Right lobe of liver (tissue), 6 donors: ENCODE results near the gene ST6GALNAC5. TPM values are rescaled to one million over a fixed set of nuclear protein-coding genes. Genes with fewer than 3 reads are reported as not detected.
"Not testable (repeated sequence)": the region's sequence is repeated elsewhere in the genome, so short reads cannot be mapped to it uniquely, and the experiment has no call there.

ENCODE experiments used
- ATAC-seq, 4 donors: fragments of 200-7000 bp; cut with Tn5 transposase; one replicate each; pipeline ENCODE4 v1.9.1; 2020; ENCODE audit warnings: mild to moderate bottlenecking in 4 of 4, moderate library complexity in 4 of 4
- DNase-seq, 3 donors: peaks; one replicate each; pipeline ENCODE4 v3.0.0-alpha.2; 2020
- H3K27ac ChIP-seq, 3 donors: fragments of 200-600 bp; one replicate each; pipeline ENCODE4 v1.8.0; 2022
- H3K27me3 ChIP-seq, 2 donors: fragments of 200-600 bp; one replicate each; pipeline ENCODE4 v1.8.0; 2022
- H3K36me3 ChIP-seq, 4 donors: fragments of 200-600 bp; sonication (generic) in 1 of 4; one replicate each; pipeline versions ENCODE4 v1.5.1 to v1.8.0; 2017 to 2022; ENCODE audit warnings: control low read depth in 1 of 4
- H3K4me1 ChIP-seq, 4 donors: fragments of 200-600 bp; sonication (generic) in 1 of 4; one replicate each; pipeline versions ENCODE4 v1.5.1 to v1.8.0; 2017 to 2022; ENCODE audit warnings: control low read depth in 1 of 4
- H3K4me3 ChIP-seq, 3 donors: fragments of 200-600 bp; one replicate each; pipeline ENCODE4 v1.8.0; 2022
- H3K9me3 ChIP-seq, 4 donors: fragments of 200-600 bp; sonication (generic) in 1 of 4; one replicate each; pipeline versions ENCODE4 v1.5.1 to v1.8.0; 2017 to 2022; ENCODE audit warnings: control low read depth in 1 of 4
- POLR2A ChIP-seq: fragments of 450-650 bp; IDR thresholded peaks from one replicate; pipeline ENCODE4 v1.6.1; 2017; ENCODE audit warnings: antibody characterized with exemption, mild to moderate bottlenecking
- WGBS: methylation state at CpG from one replicate; pipeline ENCODE4 v1.1.6; 2018; ENCODE audit warnings: low coverage, low lambda C conversion rate; ENCODE audit not compliant: insufficient coverage; ENCODE audit errors: missing lambda C conversion rate; 5-methylcytosine and 5-hydroxymethylcytosine counted together
- intact Hi-C, 2 donors: fragments of 100-400 bp; cut with DNase I; formaldehyde crosslinking; loops; one replicate each; pipeline versions ENCODE4 v1.11.2 to v1.14.1; 2022
- total RNA-seq, 6 experiments: library from RNA; depleted of rRNA in 2 of 6; stranded (reverse); fragments of >200 nt in 2 of 6; fragmentation: NEBNext Ultra II Directional in 3 of 6; extraction: Animal tissue kit (Norgen Biotek cat#: 25700) in 3 of 6; gene quantifications; one replicate each; pipeline versions ENCODE4 v1.1.0 to v1.2.4, GENCODE V29; 2016 to 2023
- TF ChIP-seq, protein P1 (sequence below), 4 donors: fragments of 200-600 bp in 3 of 4; fragments of 450-650 bp in 1 of 4; IDR thresholded peaks; one replicate each; pipeline versions ENCODE4 v1.5.1 to v1.8.0; 2016 to 2022; ENCODE audit warnings: antibody characterized with exemption in 4 of 4, mild to moderate bottlenecking in 2 of 4
- donor health status: DM: no; HTN: yes; CAD: no.
- donor health status: DM: no; HTN: no; CAD: no.
- donor health status: DM: no; HTN: no; CAD: no.
- donor health status: DM: no; HTN: yes; CAD: no.
- donor health status: DM: no; HTN: yes; CAD: no.

ST6GALNAC5 gene
- total RNA-seq, 6 experiments from 2014 or later = not detected

- intact Hi-C loops = no loop called here
- no peaks in the 10 kb centered on the region for H3K4me1 ChIP-seq
Observed at GRCh38 chr1:76958828-76959227, 91.5 kb downstream of the ST6GALNAC5 start.

DNA sequence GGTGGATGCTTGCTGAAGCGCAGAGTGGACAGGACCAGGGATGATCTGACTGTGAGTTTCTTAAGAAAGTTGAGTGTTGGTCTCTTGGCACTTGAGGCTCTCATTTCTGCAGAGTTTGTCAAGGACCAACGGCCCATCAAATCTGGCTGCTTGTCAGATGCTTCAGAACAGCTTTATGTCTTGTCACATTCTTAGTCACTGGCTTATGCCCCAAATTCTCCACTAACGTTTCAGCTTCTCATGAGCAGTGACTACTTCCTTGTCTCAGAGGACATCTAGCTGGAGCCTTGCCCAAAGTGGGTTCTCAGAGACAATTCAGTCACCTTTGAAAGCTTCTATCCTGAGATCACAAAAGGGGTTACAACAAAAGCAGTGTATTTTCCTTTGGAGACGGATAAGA is 92.3 kb downstream of the ST6GALNAC5 start:
- Histone ChIP-seq H3K27ac (no peak overlapping the region), H3K4me3 (no peak overlapping the region), H3K4me1 (no peaks in the 10 kb centered on the region), H3K36me3 (no peaks in the 10 kb centered on the region), H3K27me3 (no peaks in the 10 kb centered on the region), H3K9me3 (no peaks in the 10 kb centered on the region)
- intact Hi-C loops = no loop called here
- WGBS = 70% methylated on average over 4 of the region's 4 CpGs
- TF ChIP-seq, protein P1, sequence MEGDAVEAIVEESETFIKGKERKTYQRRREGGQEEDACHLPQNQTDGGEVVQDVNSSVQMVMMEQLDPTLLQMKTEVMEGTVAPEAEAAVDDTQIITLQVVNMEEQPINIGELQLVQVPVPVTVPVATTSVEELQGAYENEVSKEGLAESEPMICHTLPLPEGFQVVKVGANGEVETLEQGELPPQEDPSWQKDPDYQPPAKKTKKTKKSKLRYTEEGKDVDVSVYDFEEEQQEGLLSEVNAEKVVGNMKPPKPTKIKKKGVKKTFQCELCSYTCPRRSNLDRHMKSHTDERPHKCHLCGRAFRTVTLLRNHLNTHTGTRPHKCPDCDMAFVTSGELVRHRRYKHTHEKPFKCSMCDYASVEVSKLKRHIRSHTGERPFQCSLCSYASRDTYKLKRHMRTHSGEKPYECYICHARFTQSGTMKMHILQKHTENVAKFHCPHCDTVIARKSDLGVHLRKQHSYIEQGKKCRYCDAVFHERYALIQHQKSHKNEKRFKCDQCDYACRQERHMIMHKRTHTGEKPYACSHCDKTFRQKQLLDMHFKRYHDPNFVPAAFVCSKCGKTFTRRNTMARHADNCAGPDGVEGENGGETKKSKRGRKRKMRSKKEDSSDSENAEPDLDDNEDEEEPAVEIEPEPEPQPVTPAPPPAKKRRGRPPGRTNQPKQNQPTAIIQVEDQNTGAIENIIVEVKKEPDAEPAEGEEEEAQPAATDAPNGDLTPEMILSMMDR (IDR thresholded peaks at IDR 0.05) = no peak
- no peak for TF ChIP-seq POLR2A
- no peak for DNase-seq
- ATAC-seq = no peak

More at GRCh38 chr1:76958828-76959227, 91.5 kb downstream of the ST6GALNAC5 start:
- H3K36me3 ChIP-seq = no peaks in the 10 kb centered on the region
- no peaks in the 10 kb centered on the region for H3K9me3 ChIP-seq
- TF ChIP-seq, protein P1 (IDR thresholded peaks at IDR 0.05) = no peak
- TF ChIP-seq POLR2A = no peak
- DNase-seq (no peak), ATAC-seq (no peak)
- WGBS = 78% methylated on average over 4 of the region's 4 CpGs
- no peak overlapping the region for H3K4me3 ChIP-seq
- no peak overlapping the region for H3K27ac ChIP-seq
- no peaks in the 10 kb centered on the region for H3K27me3 ChIP-seq

- 56% methylated on average over 6 of the region's 6 CpGs for WGBS
- ATAC-seq (no peak), DNase-seq (no peak)
- H3K36me3 ChIP-seq = no peaks in the 10 kb centered on the region
- no peaks in the 10 kb centered on the region for H3K27me3 ChIP-seq
- no peaks in the 10 kb centered on the region for H3K4me1 ChIP-seq
- TF ChIP-seq, protein P1 (IDR thresholded peaks at IDR 0.05) = no peak
- TF ChIP-seq POLR2A = no peak
- H3K9me3 ChIP-seq = no peaks in the 10 kb centered on the region
- H3K4me3 ChIP-seq = no peak overlapping the region
- no peak overlapping the region for H3K27ac ChIP-seq
- intact Hi-C loops = no loop called here
Observed at GRCh38 chr1:76961181-76961819, 94.0 kb downstream of the ST6GALNAC5 start.

DNA sequence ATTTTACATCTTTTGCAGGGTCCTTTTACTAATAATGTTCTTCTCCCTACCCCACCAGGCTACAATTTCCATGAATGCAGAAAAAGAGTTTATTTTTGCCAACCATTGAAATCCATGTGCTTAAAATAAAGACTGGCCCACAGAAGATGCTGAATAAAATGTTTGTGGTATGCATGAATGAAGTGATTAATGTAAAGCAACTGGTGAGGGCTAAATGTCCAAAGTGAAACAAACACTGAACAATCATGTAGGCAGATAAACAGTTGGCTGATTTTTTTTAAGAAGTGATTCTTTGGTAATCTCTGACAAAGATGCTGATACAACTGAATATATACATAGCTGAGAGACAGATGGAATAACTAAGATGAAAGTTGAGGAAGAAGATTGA is 94.5 kb downstream of the ST6GALNAC5 start:
- no peak for ATAC-seq
- Histone ChIP-seq H3K9me3 (no peaks in the 10 kb centered on the region), H3K36me3 (no peaks in the 10 kb centered on the region), H3K4me3 (no peak overlapping the region), H3K27ac (no peak overlapping the region), H3K27me3 (no peaks in the 10 kb centered on the region), H3K4me1 (no peaks in the 10 kb centered on the region)
- intact Hi-C loops = no loop called here
- no peak for DNase-seq
- TF ChIP-seq, protein P1 (IDR thresholded peaks at IDR 0.05) = no peak
- TF ChIP-seq POLR2A = no peak

- no CpG with 5 or more reads among the region's 3 CpGs for WGBS
- intact Hi-C loops, H3K4me1 ChIP-seq, H3K27ac ChIP-seq, H3K4me3 ChIP-seq, H3K9me3 ChIP-seq, H3K27me3 ChIP-seq, H3K36me3 ChIP-seq, DNase-seq, ATAC-seq: not testable (repeated sequence)
Observed at GRCh38 chr1:76981267-76981666, 114.0 kb downstream of the ST6GALNAC5 start.
